Nephron progenitor cell (in vitro differentiated cells): ENCODE data around the gene ZNF121.

Source experiments
- DNase-seq: peaks from one replicate; pipeline ENCODE4 v3.0.0; 2021
- H3K27ac Mint-ChIP-seq: 2 replicates; pipeline ENCODE4 v1.8.0; 2021; ENCODE audit warnings: mild to moderate bottlenecking, moderate library complexity, mixed read lengths
- H3K27me3 Mint-ChIP-seq: 2 replicates; pipeline ENCODE4 v1.8.0; 2021; ENCODE audit warnings: mild to moderate bottlenecking, low read depth, mixed read lengths; ENCODE audit not compliant: poor library complexity
- H3K36me3 Mint-ChIP-seq: 2 replicates; pipeline ENCODE4 v1.8.0; 2021; ENCODE audit warnings: low read depth, mixed read lengths
- H3K4me1 Mint-ChIP-seq: 2 replicates; pipeline ENCODE4 v1.8.0; 2021; ENCODE audit warnings: mixed read lengths
- H3K4me3 Mint-ChIP-seq: 2 replicates; pipeline ENCODE4 v1.8.0; 2021; ENCODE audit warnings: mild to moderate bottlenecking, moderate library complexity, mixed read lengths
- H3K9me3 Mint-ChIP-seq: 2 replicates; pipeline ENCODE4 v1.8.0; 2021; ENCODE audit warnings: mild to moderate bottlenecking, moderate library complexity, mixed read lengths
- CTCF ChIP-seq: fragments of 200-600 bp; sonication (generic); IDR thresholded peaks from 2 replicates; pipeline ENCODE4 v1.5.0; 2021; ENCODE audit warnings: antibody characterized with exemption

Gene ZNF121

GRCh38 chr19:9584073-9584833, at the start of gene ZNF121:
ZNF121 (minus strand) TSS chr19:9584504; CDS start chr19:9568097, 16,407 bp downstream.
- Mint-ChIP-seq H3K27ac (peak within 1 kb of the TSS; percentile 97), H3K27me3 (peaks cover 10% of the 10 kb centered on the region), H3K36me3 (peaks cover 44% of the 10 kb centered on the region), H3K4me1 (no peaks in the 10 kb centered on the region), H3K9me3 (peaks cover 48% of the 10 kb centered on the region), H3K4me3 (peak within 1 kb of the TSS; percentile 93)
- DNase-seq, result peak; percentile 88
- TF ChIP-seq CTCF, result no peak

- peaks cover 16% of the 10 kb centered on the region for H3K4me1 Mint-ChIP-seq
- no peaks in the 10 kb centered on the region for H3K9me3 Mint-ChIP-seq
- TF ChIP-seq CTCF, result no peak
- H3K27ac Mint-ChIP-seq, result no peak overlapping the region
- peaks cover 43% of the 10 kb centered on the region for H3K36me3 Mint-ChIP-seq
- H3K4me3 Mint-ChIP-seq, result no peak overlapping the region
- H3K27me3 Mint-ChIP-seq, result no peaks in the 10 kb centered on the region
- no peak for DNase-seq
Measured at GRCh38 chr19:9627856-9628255, 43.6 kb upstream of the ZNF121 start.

GRCh38 chr19:9622531-9622930, 38.2 kb upstream of the ZNF121 start:
- no peak for TF ChIP-seq CTCF
- Mint-ChIP-seq H3K27ac (peak overlapping the region; percentile 92), H3K27me3 (no peaks in the 10 kb centered on the region), H3K4me3 (peak overlapping the region; percentile 78), H3K4me1 (peaks cover 35% of the 10 kb centered on the region), H3K36me3 (peaks cover 37% of the 10 kb centered on the region), H3K9me3 (peaks cover 1% of the 10 kb centered on the region)
- no peak for DNase-seq

GRCh38 chr19:9621156-9622037, 37.1 kb upstream of the ZNF121 start, which contains the start of gene ZNF561:
ZNF561 (minus strand) TSS chr19:9621232; CDS start chr19:9619456, 1,776 bp downstream.
- peak; percentile 89 for DNase-seq
- Mint-ChIP-seq H3K27ac (peak within 1 kb of the TSS; percentile 100), H3K4me3 (peak within 1 kb of the TSS; percentile 100), H3K36me3 (peaks cover 43% of the 10 kb centered on the region), H3K4me1 (peaks cover 35% of the 10 kb centered on the region), H3K9me3 (peaks cover 8% of the 10 kb centered on the region), H3K27me3 (peaks cover 2% of the 10 kb centered on the region)
- TF ChIP-seq CTCF, result no peak

GRCh38 chr19:9620842-9621155, 36.5 kb upstream of the ZNF121 start:
- no peak for TF ChIP-seq CTCF
- Mint-ChIP-seq H3K4me1 (peaks cover 32% of the 10 kb centered on the region), H3K4me3 (peak overlapping the region; percentile 100), H3K9me3 (peaks cover 10% of the 10 kb centered on the region), H3K36me3 (peaks cover 46% of the 10 kb centered on the region), H3K27me3 (peaks cover 2% of the 10 kb centered on the region), H3K27ac (peak overlapping the region; percentile 100)
- DNase-seq, result no peak
